Measurements from ENCODE around the gene GOLGA7B.

The GOLGA7B gene

DNA sequence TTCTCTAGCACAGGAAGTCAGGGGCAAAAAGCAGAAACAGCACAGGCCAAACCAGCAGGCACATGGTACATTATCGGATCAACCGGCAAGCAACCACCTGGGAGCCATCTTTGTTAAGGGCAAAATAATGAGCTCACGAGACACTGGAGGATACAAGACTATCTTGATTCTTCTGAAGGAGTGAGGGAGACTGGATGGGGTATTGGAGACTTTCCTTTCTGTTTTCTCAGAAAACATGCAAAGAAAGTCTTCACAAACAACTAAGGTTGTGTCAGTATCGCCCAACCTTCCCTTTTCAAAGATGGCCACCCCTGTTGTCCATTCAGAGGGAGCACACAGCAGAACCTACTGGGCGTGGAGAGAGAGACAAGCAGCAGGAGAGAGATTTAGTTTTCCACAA lies 29.6 kb downstream of the GOLGA7B start:
- CTCF ChIA-PET: no interaction called here

GRCh38 chr10:97880109-97880508 lies 30.5 kb downstream of the GOLGA7B start:
- no peak overlapping the region for H3K4me3 ChIP-seq (ENCODE audit: low read depth, low read length)
- ChIA-PET POLR2A (no interaction called here), CTCF (interaction anchor here (1.0 to 2.7 kb wide), 3 partner anchors 10 to 117 kb away, joined by 4 to 8 read pairs (median 7); no protein-coding TSS in a partner anchor)
- no peak for DNase-seq (ENCODE audit: low read depth, low spot score)
- TF ChIP-seq, protein P1, sequence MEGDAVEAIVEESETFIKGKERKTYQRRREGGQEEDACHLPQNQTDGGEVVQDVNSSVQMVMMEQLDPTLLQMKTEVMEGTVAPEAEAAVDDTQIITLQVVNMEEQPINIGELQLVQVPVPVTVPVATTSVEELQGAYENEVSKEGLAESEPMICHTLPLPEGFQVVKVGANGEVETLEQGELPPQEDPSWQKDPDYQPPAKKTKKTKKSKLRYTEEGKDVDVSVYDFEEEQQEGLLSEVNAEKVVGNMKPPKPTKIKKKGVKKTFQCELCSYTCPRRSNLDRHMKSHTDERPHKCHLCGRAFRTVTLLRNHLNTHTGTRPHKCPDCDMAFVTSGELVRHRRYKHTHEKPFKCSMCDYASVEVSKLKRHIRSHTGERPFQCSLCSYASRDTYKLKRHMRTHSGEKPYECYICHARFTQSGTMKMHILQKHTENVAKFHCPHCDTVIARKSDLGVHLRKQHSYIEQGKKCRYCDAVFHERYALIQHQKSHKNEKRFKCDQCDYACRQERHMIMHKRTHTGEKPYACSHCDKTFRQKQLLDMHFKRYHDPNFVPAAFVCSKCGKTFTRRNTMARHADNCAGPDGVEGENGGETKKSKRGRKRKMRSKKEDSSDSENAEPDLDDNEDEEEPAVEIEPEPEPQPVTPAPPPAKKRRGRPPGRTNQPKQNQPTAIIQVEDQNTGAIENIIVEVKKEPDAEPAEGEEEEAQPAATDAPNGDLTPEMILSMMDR (IDR thresholded peaks at IDR 0.05; ENCODE audit: insufficient read depth, low read length, missing control alignments): no peak

More for the DNA sequence above, 29.6 kb downstream of the GOLGA7B start:
- TF ChIP-seq, protein P1 (IDR thresholded peaks at IDR 0.05; ENCODE audit: insufficient read depth, low read length, missing control alignments): no peak
- POLR2A ChIA-PET: no interaction called here
- H3K4me3 ChIP-seq (ENCODE audit: low read depth, low read length): no peak overlapping the region
- no peak for DNase-seq (ENCODE audit: low read depth, low spot score)

DNA sequence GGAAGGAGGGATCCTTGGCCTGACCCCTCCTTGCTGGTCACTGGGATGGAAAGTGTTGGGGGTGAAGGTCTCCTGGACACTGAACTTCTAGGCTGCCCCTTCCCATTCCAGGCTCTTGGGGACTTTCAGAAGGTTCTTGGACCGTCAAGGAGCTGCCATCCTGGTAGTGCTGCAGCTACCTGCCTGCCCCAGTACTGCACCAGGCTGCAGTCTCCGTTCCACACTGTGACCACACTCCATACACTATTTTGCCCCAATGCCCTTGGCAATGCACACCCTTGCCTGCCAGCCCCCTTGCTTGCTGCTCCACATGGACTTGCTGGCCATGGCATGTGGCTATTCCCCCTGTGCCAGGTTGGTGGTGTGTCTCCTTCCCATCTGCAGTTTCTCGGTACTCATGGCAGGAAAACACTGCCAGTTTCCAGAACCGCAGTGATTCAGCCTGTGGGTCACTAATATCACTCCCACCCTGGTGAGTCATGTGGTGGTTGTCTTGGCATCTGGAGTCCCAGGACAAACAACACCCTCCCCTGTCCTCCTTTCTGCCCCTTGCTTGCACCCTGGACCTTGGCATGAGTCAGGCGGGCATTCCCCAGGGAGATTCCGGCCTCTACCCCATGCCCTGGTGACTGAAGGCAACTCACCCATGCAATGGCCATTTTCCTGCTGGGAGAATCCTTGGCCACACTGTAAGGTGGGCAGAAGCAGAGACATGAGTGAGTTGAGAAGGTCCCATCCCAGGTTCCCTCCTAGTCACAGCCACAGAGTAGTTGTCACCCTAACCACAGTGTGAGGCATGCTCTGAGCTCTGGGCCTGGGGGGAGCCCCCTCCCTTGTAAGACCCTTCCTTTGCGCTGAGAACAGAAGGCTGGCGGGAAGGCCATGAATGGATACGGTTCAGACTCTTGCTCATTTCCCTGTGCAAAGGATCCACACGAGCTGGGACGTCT lies 32.8 kb downstream of the GOLGA7B start:
- no peak overlapping the region for H3K4me3 ChIP-seq (ENCODE audit: low read depth, low read length)
- POLR2A ChIA-PET: no interaction called here
- TF ChIP-seq, protein P1 (IDR thresholded peaks at IDR 0.05; ENCODE audit: insufficient read depth, low read length, missing control alignments): no peak
- CTCF ChIA-PET: interaction anchor here (0.5 to 2.7 kb wide), 2 partner anchors 32 to 91 kb away, joined by 3 to 8 read pairs; no protein-coding TSS in a partner anchor
- DNase-seq (ENCODE audit: low read depth, low spot score): no peak

DNA sequence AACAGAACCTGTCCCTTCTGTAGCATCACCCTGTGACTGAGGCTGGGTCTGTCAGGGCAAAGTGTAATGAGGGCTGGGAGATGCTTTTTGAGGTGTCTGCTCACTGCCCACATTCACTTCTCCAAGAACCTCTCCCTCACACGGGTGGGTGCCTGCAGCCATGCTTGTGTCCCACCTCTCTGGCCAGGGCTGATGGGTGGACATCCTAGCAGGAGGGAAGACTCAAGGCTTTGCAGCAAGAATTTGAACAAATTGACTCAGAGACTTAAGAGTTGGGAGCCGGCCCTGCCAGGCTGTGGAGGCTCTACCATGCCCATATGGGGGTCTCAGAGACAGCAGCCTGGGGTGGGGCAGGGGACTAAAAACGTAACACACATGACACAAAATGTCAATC lies 33.4 kb downstream of the GOLGA7B start:
- ChIA-PET CTCF (no interaction called here), POLR2A (no interaction called here)
- no peak for DNase-seq (ENCODE audit: low read depth, low spot score)
- TF ChIP-seq, protein P1 (IDR thresholded peaks at IDR 0.05; ENCODE audit: insufficient read depth, low read length, missing control alignments): no peak
- no peak overlapping the region for H3K4me3 ChIP-seq (ENCODE audit: low read depth, low read length)

GRCh38 chr10:97886286-97886685 lies 36.6 kb downstream of the GOLGA7B start:
- DNase-seq (ENCODE audit: low read depth, low spot score): no peak
- CTCF ChIA-PET: interaction anchor here (0.6 to 1.0 kb wide), 3 partner anchors 16 to 28 kb away, joined by 3 read pairs; no protein-coding TSS in a partner anchor
- POLR2A ChIA-PET: no interaction called here
- no peak overlapping the region for H3K4me3 ChIP-seq (ENCODE audit: low read depth, low read length)
- TF ChIP-seq, protein P1 (IDR thresholded peaks at IDR 0.05; ENCODE audit: insufficient read depth, low read length, missing control alignments): no peak

DNA sequence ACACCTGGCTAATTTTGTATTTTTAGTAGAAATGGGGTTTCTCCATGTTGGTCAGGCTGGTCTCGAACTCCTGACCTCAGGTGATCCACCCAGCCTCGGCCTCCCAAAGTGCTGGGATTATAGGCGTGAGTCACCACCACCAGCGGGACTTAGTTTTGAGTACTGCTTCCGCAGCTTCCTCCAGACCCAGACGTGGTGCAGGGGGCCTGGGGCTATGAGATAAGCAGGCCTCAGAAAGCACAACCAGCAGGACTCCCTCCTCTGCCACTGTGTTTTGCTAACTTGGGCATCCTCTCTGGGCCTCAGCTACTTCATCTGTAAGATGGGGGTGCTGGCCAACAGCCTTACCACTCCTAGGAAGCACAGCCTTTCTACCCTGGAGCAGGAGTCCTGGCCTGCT lies 37.8 kb downstream of the GOLGA7B start:
- TF ChIP-seq, protein P1 (IDR thresholded peaks at IDR 0.05; ENCODE audit: insufficient read depth, low read length, missing control alignments): no peak
- POLR2A ChIA-PET: no interaction called here
- CTCF ChIA-PET: interaction anchor here (0.7 kb wide), 2 partner anchors 27 to 96 kb away, joined by 3 read pairs; no protein-coding TSS in a partner anchor
- no peak for DNase-seq (ENCODE audit: low read depth, low spot score)
- H3K4me3 ChIP-seq (ENCODE audit: low read depth, low read length): no peak overlapping the region
